ENCODE results near the gene MTREX. TPM values are rescaled to one million over a fixed set of nuclear protein-coding genes. Genes with fewer than 3 reads are reported as not detected.

The MTREX gene
- total RNA-seq, 1 experiment from 2014 or later = 25.6 TPM

GRCh38 chr5:55385227-55385626 is 77.4 kb downstream of the MTREX start:
- CTCF ChIA-PET = no interaction called here
- Histone ChIP-seq H3K27me3 (ENCODE audit: low read length) (no peaks in the 10 kb centered on the region), H3K9ac (ENCODE audit: low read length) (no peak overlapping the region), H3F3A (ENCODE audit: low read length, unreplicated experiment) (no peaks in the 10 kb centered on the region), H3K27ac (ENCODE audit: low read length) (no peak overlapping the region), H3K36me3 (ENCODE audit: low read depth, low read length) (peaks cover 12% of the 10 kb centered on the region), H3K4me3 (ENCODE audit: low read length) (no peak overlapping the region), H3K4me2 (ENCODE audit: low read length) (no peak overlapping the region), H3K9me3 (ENCODE audit: low read length) (no peaks in the 10 kb centered on the region), H3K9me2 (replicated peaks; ENCODE audit: low read length) (no peaks in the 10 kb centered on the region), H4K20me1 (ENCODE audit: low read length) (no peaks in the 10 kb centered on the region), H2AFZ (ENCODE audit: low read length) (no peak overlapping the region), H3K4me1 (ENCODE audit: insufficient read depth, low read length) (no peaks in the 10 kb centered on the region), H3K79me2 (ENCODE audit: low read length) (no peaks in the 10 kb centered on the region)
- ATAC-seq (no peak), DNase-seq (no peak)
- POLR2A ChIA-PET (ENCODE audit: unreplicated experiment) = no interaction called here
- TF ChIP-seq CTCF (conservative IDR thresholded peaks at IDR 0.05; ENCODE audit: low read depth, low read length) (no peak), EZH2 (IDR thresholded peaks at IDR 0.05; ENCODE audit: low read length, unreplicated experiment) (no peak), EZH2phosphoT487 (IDR thresholded peaks at IDR 0.05; ENCODE audit: borderline replicate concordance, low read length) (no peak)
- no TSS peak for BruUV-seq (replicated peaks)
- intact Hi-C loops (cut with micrococcal nuclease) = no loop called here

- ATAC-seq = no peak
- H3K79me2 ChIP-seq (ENCODE audit: low read length) = no peaks in the 10 kb centered on the region
- H3K4me3 ChIP-seq (ENCODE audit: low read length) = no peak overlapping the region
- ChIA-PET POLR2A (ENCODE audit: unreplicated experiment) (no interaction called here), CTCF (no interaction called here)
- H3K9me3 ChIP-seq (ENCODE audit: low read length) = no peaks in the 10 kb centered on the region
- H3K27ac ChIP-seq (ENCODE audit: low read length) = no peak overlapping the region
- peaks cover 12% of the 10 kb centered on the region for H3K36me3 ChIP-seq (ENCODE audit: low read depth, low read length)
- H3K9me2 ChIP-seq (replicated peaks; ENCODE audit: low read length) = no peaks in the 10 kb centered on the region
- no peaks in the 10 kb centered on the region for H3F3A ChIP-seq (ENCODE audit: low read length, unreplicated experiment)
- no peak overlapping the region for H2AFZ ChIP-seq (ENCODE audit: low read length)
- no TSS peak for BruUV-seq (replicated peaks)
- no peaks in the 10 kb centered on the region for H3K27me3 ChIP-seq (ENCODE audit: low read length)
- intact Hi-C loops (cut with micrococcal nuclease) = no loop called here
- no peak overlapping the region for H3K4me2 ChIP-seq (ENCODE audit: low read length)
- no peak overlapping the region for H3K9ac ChIP-seq (ENCODE audit: low read length)
- no peaks in the 10 kb centered on the region for H4K20me1 ChIP-seq (ENCODE audit: low read length)
- TF ChIP-seq EZH2 (IDR thresholded peaks at IDR 0.05; ENCODE audit: low read length, unreplicated experiment) = no peak
- TF ChIP-seq CTCF (conservative IDR thresholded peaks at IDR 0.05; ENCODE audit: low read depth, low read length) = no peak
- no peak for TF ChIP-seq EZH2phosphoT487 (IDR thresholded peaks at IDR 0.05; ENCODE audit: borderline replicate concordance, low read length)
- DNase-seq = no peak
- H3K4me1 ChIP-seq (ENCODE audit: insufficient read depth, low read length) = no peaks in the 10 kb centered on the region
Observed at GRCh38 chr5:55385846-55386245, 78.1 kb downstream of the MTREX start.

GRCh38 chr5:55386356-55386755 is 78.6 kb downstream of the MTREX start:
- Histone ChIP-seq H3K79me2 (ENCODE audit: low read length) (no peaks in the 10 kb centered on the region), H3K27ac (ENCODE audit: low read length) (no peak overlapping the region), H3K4me1 (ENCODE audit: insufficient read depth, low read length) (no peaks in the 10 kb centered on the region), H3K9me3 (ENCODE audit: low read length) (no peaks in the 10 kb centered on the region), H3F3A (ENCODE audit: low read length, unreplicated experiment) (no peaks in the 10 kb centered on the region), H3K27me3 (ENCODE audit: low read length) (no peaks in the 10 kb centered on the region), H3K9ac (ENCODE audit: low read length) (no peak overlapping the region), H3K9me2 (replicated peaks; ENCODE audit: low read length) (no peaks in the 10 kb centered on the region), H3K4me3 (ENCODE audit: low read length) (no peak overlapping the region), H4K20me1 (ENCODE audit: low read length) (no peaks in the 10 kb centered on the region), H2AFZ (ENCODE audit: low read length) (no peak overlapping the region), H3K36me3 (ENCODE audit: low read depth, low read length) (peaks cover 12% of the 10 kb centered on the region), H3K4me2 (ENCODE audit: low read length) (no peak overlapping the region)
- DNase-seq (no peak), ATAC-seq (no peak)
- no TSS peak for BruUV-seq (replicated peaks)
- POLR2A ChIA-PET (ENCODE audit: unreplicated experiment) = no interaction called here
- CTCF ChIA-PET = no interaction called here
- intact Hi-C loops (cut with micrococcal nuclease) = no loop called here
- TF ChIP-seq EZH2 (IDR thresholded peaks at IDR 0.05; ENCODE audit: low read length, unreplicated experiment) (no peak), EZH2phosphoT487 (IDR thresholded peaks at IDR 0.05; ENCODE audit: borderline replicate concordance, low read length) (no peak), CTCF (conservative IDR thresholded peaks at IDR 0.05; ENCODE audit: low read depth, low read length) (no peak)
